ENCODE data around the gene TMSB10.

GRCh38 chr2:84889332-84889731, 16.1 kb upstream of the TMSB10 start:
- TF ChIP-seq, protein P1, sequence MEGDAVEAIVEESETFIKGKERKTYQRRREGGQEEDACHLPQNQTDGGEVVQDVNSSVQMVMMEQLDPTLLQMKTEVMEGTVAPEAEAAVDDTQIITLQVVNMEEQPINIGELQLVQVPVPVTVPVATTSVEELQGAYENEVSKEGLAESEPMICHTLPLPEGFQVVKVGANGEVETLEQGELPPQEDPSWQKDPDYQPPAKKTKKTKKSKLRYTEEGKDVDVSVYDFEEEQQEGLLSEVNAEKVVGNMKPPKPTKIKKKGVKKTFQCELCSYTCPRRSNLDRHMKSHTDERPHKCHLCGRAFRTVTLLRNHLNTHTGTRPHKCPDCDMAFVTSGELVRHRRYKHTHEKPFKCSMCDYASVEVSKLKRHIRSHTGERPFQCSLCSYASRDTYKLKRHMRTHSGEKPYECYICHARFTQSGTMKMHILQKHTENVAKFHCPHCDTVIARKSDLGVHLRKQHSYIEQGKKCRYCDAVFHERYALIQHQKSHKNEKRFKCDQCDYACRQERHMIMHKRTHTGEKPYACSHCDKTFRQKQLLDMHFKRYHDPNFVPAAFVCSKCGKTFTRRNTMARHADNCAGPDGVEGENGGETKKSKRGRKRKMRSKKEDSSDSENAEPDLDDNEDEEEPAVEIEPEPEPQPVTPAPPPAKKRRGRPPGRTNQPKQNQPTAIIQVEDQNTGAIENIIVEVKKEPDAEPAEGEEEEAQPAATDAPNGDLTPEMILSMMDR (IDR thresholded peaks at IDR 0.05) = no peak
- TF ChIP-seq ZFX (IDR thresholded peaks at IDR 0.05; ENCODE audit: borderline replicate concordance) = no peak
